Measurements from ENCODE around the gene CXCL14. TPM values are rescaled to one million over a fixed set of nuclear protein-coding genes. Genes with fewer than 3 reads are reported as not detected.
A peak's percentile ranks its signal among the peaks of the same experiment; 100 is the strongest.

CXCL14 gene
- total RNA-seq, 1 donor from 2014 or later: 0.26 TPM

GRCh38 chr5:135596157-135596763 lies 17.5 kb upstream of the CXCL14 start:
- DNase-seq (ENCODE audit: low read depth): no peak
- Histone ChIP-seq H3K27me3 (ENCODE audit: control insufficient read depth, insufficient read depth, low read length) (peaks cover 4% of the 10 kb centered on the region), H3K36me3 (ENCODE audit: control insufficient read depth, insufficient read depth, low read length) (no peaks in the 10 kb centered on the region), H3K4me3 (ENCODE audit: low read depth, low read length) (no peak overlapping the region)
- no peak for FAIRE-seq
- TF ChIP-seq CTCF (IDR thresholded peaks at IDR 0.05; ENCODE audit: insufficient read depth, low read length, severe bottlenecking): no peak

- Histone ChIP-seq H3K36me3 (ENCODE audit: control insufficient read depth, insufficient read depth, low read length) (no peaks in the 10 kb centered on the region), H3K4me3 (ENCODE audit: low read depth, low read length) (no peak overlapping the region), H3K27me3 (ENCODE audit: control insufficient read depth, insufficient read depth, low read length) (peaks cover 2% of the 10 kb centered on the region)
- peak; percentile 85 for FAIRE-seq
- TF ChIP-seq CTCF (IDR thresholded peaks at IDR 0.05; ENCODE audit: insufficient read depth, low read length, severe bottlenecking): no peak
- no peak for DNase-seq (ENCODE audit: low read depth)
Measured at GRCh38 chr5:135594416-135594960, 15.7 kb upstream of the CXCL14 start.

GRCh38 chr5:135593886-135594285 lies 15.1 kb upstream of the CXCL14 start:
- TF ChIP-seq CTCF (IDR thresholded peaks at IDR 0.05; ENCODE audit: insufficient read depth, low read length, severe bottlenecking): no peak

GRCh38 chr5:135593141-135593540 lies 14.3 kb upstream of the CXCL14 start:
- Histone ChIP-seq H3K36me3 (ENCODE audit: control insufficient read depth, insufficient read depth, low read length) (no peaks in the 10 kb centered on the region), H3K27me3 (ENCODE audit: control insufficient read depth, insufficient read depth, low read length) (peaks cover 2% of the 10 kb centered on the region), H3K4me3 (ENCODE audit: low read depth, low read length) (no peak overlapping the region)
- no peak for DNase-seq (ENCODE audit: low read depth)
- no peak for TF ChIP-seq CTCF (IDR thresholded peaks at IDR 0.05; ENCODE audit: insufficient read depth, low read length, severe bottlenecking)
- FAIRE-seq: no peak

More at GRCh38 chr5:135593886-135594285, 15.1 kb upstream of the CXCL14 start:
- peaks cover 2% of the 10 kb centered on the region for H3K27me3 ChIP-seq (ENCODE audit: control insufficient read depth, insufficient read depth, low read length)
- no peak overlapping the region for H3K4me3 ChIP-seq (ENCODE audit: low read depth, low read length)
- no peak for FAIRE-seq
- DNase-seq (ENCODE audit: low read depth): no peak
- H3K36me3 ChIP-seq (ENCODE audit: control insufficient read depth, insufficient read depth, low read length): no peaks in the 10 kb centered on the region

- no peak overlapping the region for H3K4me3 ChIP-seq (ENCODE audit: low read depth, low read length)
- FAIRE-seq (no peak), DNase-seq (ENCODE audit: low read depth) (no peak)
- no peak for TF ChIP-seq CTCF (IDR thresholded peaks at IDR 0.05; ENCODE audit: insufficient read depth, low read length, severe bottlenecking)
- no peaks in the 10 kb centered on the region for H3K36me3 ChIP-seq (ENCODE audit: control insufficient read depth, insufficient read depth, low read length)
- H3K27me3 ChIP-seq (ENCODE audit: control insufficient read depth, insufficient read depth, low read length): peaks cover 2% of the 10 kb centered on the region
Measured at GRCh38 chr5:135592312-135593045, 13.7 kb upstream of the CXCL14 start.

Measured in bronchial epithelial cell (primary cell).